Neural cell (in vitro differentiated cells): ENCODE measurements around the gene SNCB. TPM values are rescaled to one million over a fixed set of nuclear protein-coding genes. Genes with fewer than 3 reads are reported as not detected.

Experiments
- H2AFZ ChIP-seq: fragments of 200-600, 300-800 bp; sonication (generic), shearing (Covaris generic); 2 replicates; pipeline ENCODE4 v1.6.0; 2014; ENCODE audit warnings: low read depth, mild to moderate bottlenecking, antibody characterized with exemption, low read length, moderate library complexity
- H3F3A ChIP-seq: fragments of 200-600 bp; shearing (Covaris generic); 2 replicates; pipeline ENCODE4 v1.6.1; 2016; ENCODE audit warnings: mild to moderate bottlenecking, moderate library complexity, mixed read lengths, antibody characterized with exemption, low read length; ENCODE audit not compliant: insufficient read depth, poor library complexity, severe bottlenecking
- H3K27ac ChIP-seq: fragments of 200-600, 300-800 bp; sonication (generic), shearing (Covaris generic); 2 replicates; pipeline ENCODE4 v1.5.1; 2014; ENCODE audit warnings: mild to moderate bottlenecking, low read length, moderate library complexity
- H3K27me3 ChIP-seq: fragments of 300-800, 200-600 bp; sonication (generic), shearing (Covaris generic); 2 replicates; pipeline ENCODE4 v1.6.0; 2014; ENCODE audit warnings: mild to moderate bottlenecking, low read depth, low read length, moderate library complexity; ENCODE audit not compliant: insufficient read depth
- H3K36me3 ChIP-seq: fragments of 300-800, 200-600 bp; sonication (generic), shearing (Covaris generic); 2 replicates; pipeline ENCODE4 v1.5.1; 2014; ENCODE audit warnings: mild to moderate bottlenecking, antibody characterized with exemption, low read length, moderate library complexity; ENCODE audit not compliant: insufficient read depth
- H3K4me2 ChIP-seq: fragments of 300-800, 200-600 bp; sonication (generic), shearing (Covaris generic); 2 replicates; pipeline ENCODE4 v1.6.0; 2014; ENCODE audit warnings: mild to moderate bottlenecking, low read length
- H3K4me3 ChIP-seq: fragments of 300-800, 200-600 bp; sonication (generic), shearing (Covaris generic); 2 replicates; pipeline ENCODE4 v1.5.1; 2014; ENCODE audit warnings: mild to moderate bottlenecking, low read length, moderate library complexity
- H3K79me2 ChIP-seq: fragments of 200-600 bp; shearing (Covaris generic); replicated peaks from 2 replicates; pipeline ENCODE4 v1.6.0; 2014; ENCODE audit warnings: mild to moderate bottlenecking, low read length, moderate library complexity; ENCODE audit not compliant: insufficient read depth
- H3K9ac ChIP-seq: fragments of 300-800, 200-600 bp; sonication (generic), shearing (Covaris generic); 2 replicates; pipeline ENCODE4 v1.6.1; 2016; ENCODE audit warnings: mild to moderate bottlenecking, low read length, mixed read lengths
- H3K9me2 ChIP-seq: fragments of 200-600 bp; shearing (Covaris generic); 2 replicates; pipeline ENCODE4 v1.6.1; 2016; ENCODE audit warnings: mild to moderate bottlenecking, low read length, mixed read lengths; ENCODE audit not compliant: insufficient read depth
- H3K9me3 ChIP-seq: fragments of 200-600, 300-800 bp; sonication (generic), shearing (Covaris generic); 2 replicates; pipeline ENCODE4 v1.6.1; 2016; ENCODE audit warnings: mild to moderate bottlenecking, mixed run types, low read length, moderate library complexity, mixed read lengths
- H4K20me1 ChIP-seq: fragments of 200-600 bp; shearing (Covaris generic); 2 replicates; pipeline ENCODE4 v1.6.1; 2016; ENCODE audit warnings: mild to moderate bottlenecking, mixed run types; ENCODE audit not compliant: insufficient read depth
- EP300 ChIP-seq: fragments of 450-650 bp; conservative IDR thresholded peaks from 2 replicates; pipeline ENCODE4 v1.6.1; 2014; ENCODE audit warnings: antibody characterized with exemption, mild to moderate bottlenecking, moderate library complexity; ENCODE audit not compliant: poor library complexity, severe bottlenecking
- EZH2 ChIP-seq: fragments of 200-600, 300-800 bp; shearing (Covaris generic), sonication (generic); IDR thresholded peaks from 2 replicates; pipeline ENCODE4 v1.6.1; 2014; ENCODE audit warnings: antibody characterized with exemption, low read length, borderline replicate concordance, mild to moderate bottlenecking; ENCODE audit not compliant: insufficient read depth, poor library complexity, severe bottlenecking
- POLR2AphosphoS5 ChIP-seq: IDR thresholded peaks from 2 replicates; pipeline ENCODE4 v1.6.1; 2012
- RAD21 ChIP-seq: fragments of 450-650 bp; conservative IDR thresholded peaks from 2 replicates; pipeline ENCODE4 v1.6.1; 2014; ENCODE audit warnings: antibody characterized with exemption, mild to moderate bottlenecking, moderate library complexity
- SMC3 ChIP-seq: fragments of 450-650 bp; conservative IDR thresholded peaks from 2 replicates; pipeline ENCODE4 v1.6.1; 2014; ENCODE audit warnings: antibody characterized with exemption, mild to moderate bottlenecking, moderate library complexity; ENCODE audit not compliant: poor library complexity
- TAF1 ChIP-seq: IDR thresholded peaks from 2 replicates; pipeline ENCODE4 v1.6.1; 2012; ENCODE audit warnings: low read depth
- polyA plus RNA-seq: library from polyadenylated mRNA; depleted of rRNA; stranded (reverse); fragments of >200 nt; gene quantifications from 2 replicates; pipeline ENCODE4 v1.2.3, GENCODE V29; 2014
- TF ChIP-seq, protein P1 (sequence below): IDR thresholded peaks from 2 replicates; pipeline ENCODE4 v1.6.1; 2012; ENCODE audit warnings: borderline replicate concordance
- TF ChIP-seq, protein P2 (sequence below): fragments of 450-650 bp; IDR thresholded peaks from 2 replicates; pipeline ENCODE4 v1.5.1; 2014; ENCODE audit warnings: antibody characterized with exemption, mild to moderate bottlenecking, moderate library complexity; ENCODE audit not compliant: poor library complexity, severe bottlenecking

The SNCB gene
- polyA plus RNA-seq, 1 donor from 2014 or later = 10.1 TPM

DNA sequence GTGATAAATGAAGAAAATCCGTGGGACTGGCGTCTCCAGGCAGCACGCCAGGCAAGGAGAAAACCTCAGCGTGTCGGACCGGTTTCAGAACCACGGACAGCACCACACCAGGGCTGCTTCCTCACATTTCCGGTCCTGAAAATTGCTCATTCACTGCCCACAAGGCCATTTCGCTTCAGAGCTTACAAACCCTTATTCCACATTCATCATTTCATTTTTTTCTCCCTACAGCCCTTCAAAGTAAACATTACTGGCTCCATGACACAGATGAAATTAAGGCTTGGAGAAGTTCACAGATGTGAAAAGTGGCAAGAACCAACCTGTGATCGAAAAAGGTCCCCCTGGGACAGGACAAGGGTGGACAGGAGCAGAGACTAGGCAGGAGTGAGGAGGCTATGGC is 18.9 kb downstream of the SNCB start:
- Histone ChIP-seq H3K9ac (no peak overlapping the region), H2AFZ (no peak overlapping the region), H3F3A (no peaks in the 10 kb centered on the region), H3K9me2 (no peaks in the 10 kb centered on the region), H3K79me2 (peaks cover 25% of the 10 kb centered on the region), H4K20me1 (no peaks in the 10 kb centered on the region), H3K27me3 (peaks cover 18% of the 10 kb centered on the region), H3K9me3 (no peaks in the 10 kb centered on the region), H3K36me3 (no peaks in the 10 kb centered on the region), H3K4me3 (no peak overlapping the region), H3K4me2 (no peak overlapping the region), H3K27ac (no peak overlapping the region)
- TF ChIP-seq, protein P1, sequence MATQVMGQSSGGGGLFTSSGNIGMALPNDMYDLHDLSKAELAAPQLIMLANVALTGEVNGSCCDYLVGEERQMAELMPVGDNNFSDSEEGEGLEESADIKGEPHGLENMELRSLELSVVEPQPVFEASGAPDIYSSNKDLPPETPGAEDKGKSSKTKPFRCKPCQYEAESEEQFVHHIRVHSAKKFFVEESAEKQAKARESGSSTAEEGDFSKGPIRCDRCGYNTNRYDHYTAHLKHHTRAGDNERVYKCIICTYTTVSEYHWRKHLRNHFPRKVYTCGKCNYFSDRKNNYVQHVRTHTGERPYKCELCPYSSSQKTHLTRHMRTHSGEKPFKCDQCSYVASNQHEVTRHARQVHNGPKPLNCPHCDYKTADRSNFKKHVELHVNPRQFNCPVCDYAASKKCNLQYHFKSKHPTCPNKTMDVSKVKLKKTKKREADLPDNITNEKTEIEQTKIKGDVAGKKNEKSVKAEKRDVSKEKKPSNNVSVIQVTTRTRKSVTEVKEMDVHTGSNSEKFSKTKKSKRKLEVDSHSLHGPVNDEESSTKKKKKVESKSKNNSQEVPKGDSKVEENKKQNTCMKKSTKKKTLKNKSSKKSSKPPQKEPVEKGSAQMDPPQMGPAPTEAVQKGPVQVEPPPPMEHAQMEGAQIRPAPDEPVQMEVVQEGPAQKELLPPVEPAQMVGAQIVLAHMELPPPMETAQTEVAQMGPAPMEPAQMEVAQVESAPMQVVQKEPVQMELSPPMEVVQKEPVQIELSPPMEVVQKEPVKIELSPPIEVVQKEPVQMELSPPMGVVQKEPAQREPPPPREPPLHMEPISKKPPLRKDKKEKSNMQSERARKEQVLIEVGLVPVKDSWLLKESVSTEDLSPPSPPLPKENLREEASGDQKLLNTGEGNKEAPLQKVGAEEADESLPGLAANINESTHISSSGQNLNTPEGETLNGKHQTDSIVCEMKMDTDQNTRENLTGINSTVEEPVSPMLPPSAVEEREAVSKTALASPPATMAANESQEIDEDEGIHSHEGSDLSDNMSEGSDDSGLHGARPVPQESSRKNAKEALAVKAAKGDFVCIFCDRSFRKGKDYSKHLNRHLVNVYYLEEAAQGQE = peak; percentile 72
- TF ChIP-seq, protein P2, sequence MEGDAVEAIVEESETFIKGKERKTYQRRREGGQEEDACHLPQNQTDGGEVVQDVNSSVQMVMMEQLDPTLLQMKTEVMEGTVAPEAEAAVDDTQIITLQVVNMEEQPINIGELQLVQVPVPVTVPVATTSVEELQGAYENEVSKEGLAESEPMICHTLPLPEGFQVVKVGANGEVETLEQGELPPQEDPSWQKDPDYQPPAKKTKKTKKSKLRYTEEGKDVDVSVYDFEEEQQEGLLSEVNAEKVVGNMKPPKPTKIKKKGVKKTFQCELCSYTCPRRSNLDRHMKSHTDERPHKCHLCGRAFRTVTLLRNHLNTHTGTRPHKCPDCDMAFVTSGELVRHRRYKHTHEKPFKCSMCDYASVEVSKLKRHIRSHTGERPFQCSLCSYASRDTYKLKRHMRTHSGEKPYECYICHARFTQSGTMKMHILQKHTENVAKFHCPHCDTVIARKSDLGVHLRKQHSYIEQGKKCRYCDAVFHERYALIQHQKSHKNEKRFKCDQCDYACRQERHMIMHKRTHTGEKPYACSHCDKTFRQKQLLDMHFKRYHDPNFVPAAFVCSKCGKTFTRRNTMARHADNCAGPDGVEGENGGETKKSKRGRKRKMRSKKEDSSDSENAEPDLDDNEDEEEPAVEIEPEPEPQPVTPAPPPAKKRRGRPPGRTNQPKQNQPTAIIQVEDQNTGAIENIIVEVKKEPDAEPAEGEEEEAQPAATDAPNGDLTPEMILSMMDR = no peak
- no peak for TF ChIP-seq TAF1
- TF ChIP-seq POLR2AphosphoS5 = no peak
- TF ChIP-seq RAD21 = no peak

DNA sequence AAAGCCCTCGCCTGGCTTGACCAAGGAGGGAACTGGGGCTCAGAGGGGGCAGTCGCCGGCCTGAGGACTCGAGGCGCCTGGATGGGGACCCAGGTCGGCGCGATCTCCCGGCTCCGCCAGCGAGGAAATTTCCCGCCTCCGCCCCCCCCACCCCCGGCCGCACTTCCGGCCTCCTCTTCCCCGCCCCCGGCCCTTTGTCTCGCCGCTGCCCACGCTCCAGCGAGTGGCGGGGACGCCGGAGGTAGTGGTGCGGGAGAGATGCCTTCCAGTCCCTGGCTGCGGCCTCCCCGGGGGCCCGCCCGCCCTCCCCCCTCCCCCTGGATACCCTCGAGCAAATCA is 19.9 kb downstream of the SNCB start:
- no peaks in the 10 kb centered on the region for H3F3A ChIP-seq
- no peaks in the 10 kb centered on the region for H4K20me1 ChIP-seq
- TF ChIP-seq EZH2 (no peak), SMC3 (no peak), EP300 (no peak), TAF1 (no peak), RAD21 (no peak)
- TF ChIP-seq, protein P2 = no peak

More for the DNA sequence above, 19.9 kb downstream of the SNCB start:
- H3K79me2 ChIP-seq = peaks cover 28% of the 10 kb centered on the region
- no peaks in the 10 kb centered on the region for H3K36me3 ChIP-seq
- no peaks in the 10 kb centered on the region for H3K9me3 ChIP-seq
- no peaks in the 10 kb centered on the region for H3K9me2 ChIP-seq
- peak overlapping the region; percentile 74 for H3K4me3 ChIP-seq
- peak overlapping the region; percentile 51 for H3K27ac ChIP-seq
- peak overlapping the region; percentile 85 for H3K9ac ChIP-seq
- H3K4me2 ChIP-seq = no peak overlapping the region
- peak overlapping the region; percentile 56 for H2AFZ ChIP-seq
- H3K27me3 ChIP-seq = peaks cover 18% of the 10 kb centered on the region
